Amygdala (tissue), 56 donors: ENCODE data around the gene RFNG.
A peak's percentile ranks its signal among the peaks of the same experiment; 100 is the strongest.

Experiments
- DNase-seq, 56 donors: peaks; one replicate each; lab custom pipeline; 2025; lab: John Stamatoyannopoulos, UW

The RFNG gene, protein sequence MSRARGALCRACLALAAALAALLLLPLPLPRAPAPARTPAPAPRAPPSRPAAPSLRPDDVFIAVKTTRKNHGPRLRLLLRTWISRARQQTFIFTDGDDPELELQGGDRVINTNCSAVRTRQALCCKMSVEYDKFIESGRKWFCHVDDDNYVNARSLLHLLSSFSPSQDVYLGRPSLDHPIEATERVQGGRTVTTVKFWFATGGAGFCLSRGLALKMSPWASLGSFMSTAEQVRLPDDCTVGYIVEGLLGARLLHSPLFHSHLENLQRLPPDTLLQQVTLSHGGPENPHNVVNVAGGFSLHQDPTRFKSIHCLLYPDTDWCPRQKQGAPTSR

DNA sequence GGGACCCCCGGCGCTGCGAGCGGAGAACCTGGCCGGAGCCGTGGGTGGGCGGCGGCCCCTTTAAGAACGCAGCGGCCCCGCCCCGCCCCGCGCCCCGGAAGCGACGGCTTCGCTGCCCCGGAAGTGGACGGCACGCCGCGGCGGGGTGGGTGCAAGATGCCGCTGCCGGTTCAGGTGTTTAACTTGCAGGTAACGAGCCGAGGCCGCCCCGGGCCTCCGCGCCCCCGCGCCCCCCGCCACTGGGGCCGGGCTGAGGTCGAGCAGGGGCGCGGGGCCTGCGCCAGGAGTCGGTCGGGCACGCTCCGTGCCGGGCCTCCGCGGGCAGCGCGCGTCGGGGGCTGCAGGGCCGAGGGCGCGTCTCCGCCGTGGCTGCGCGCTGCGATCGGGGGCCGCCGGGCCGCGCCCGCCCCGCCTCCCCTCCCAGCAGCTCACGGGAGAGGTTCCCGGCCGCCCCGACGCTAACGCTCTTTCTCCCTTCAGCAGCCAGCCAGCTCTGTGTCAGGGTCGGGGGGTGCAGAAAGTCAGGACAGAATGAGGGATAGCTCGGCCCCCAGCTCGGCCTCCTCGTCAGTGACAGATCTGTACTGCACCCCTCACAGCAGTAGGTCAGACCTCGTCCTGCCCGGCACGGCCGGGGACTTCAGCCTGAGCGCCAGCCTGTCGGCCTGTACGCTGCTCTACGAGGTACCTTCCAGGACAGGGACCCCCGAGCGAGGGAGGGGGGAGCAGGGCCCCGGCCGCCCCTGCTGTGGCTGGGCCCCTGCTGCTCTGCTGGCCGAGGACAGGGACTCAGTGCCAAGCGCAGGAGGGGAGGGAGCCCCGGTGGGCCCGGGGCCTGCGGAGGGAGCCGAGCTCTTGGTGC lies at the start of gene RFNG, which contains the start of gene GPS1:
Gene RFNG (minus strand): TSS at position 36 of the 862 bp plus-strand sequence. CDS start 45 bp downstream, outside the sequence.
Gene GPS1 (plus strand): TSS at position 123 of the 862 bp plus-strand sequence. CDS start 34 bp downstream, at position 157.
- DNase-seq = peak in 50 of 56 donors; percentile 8 to 83 (median 52)

DNA sequence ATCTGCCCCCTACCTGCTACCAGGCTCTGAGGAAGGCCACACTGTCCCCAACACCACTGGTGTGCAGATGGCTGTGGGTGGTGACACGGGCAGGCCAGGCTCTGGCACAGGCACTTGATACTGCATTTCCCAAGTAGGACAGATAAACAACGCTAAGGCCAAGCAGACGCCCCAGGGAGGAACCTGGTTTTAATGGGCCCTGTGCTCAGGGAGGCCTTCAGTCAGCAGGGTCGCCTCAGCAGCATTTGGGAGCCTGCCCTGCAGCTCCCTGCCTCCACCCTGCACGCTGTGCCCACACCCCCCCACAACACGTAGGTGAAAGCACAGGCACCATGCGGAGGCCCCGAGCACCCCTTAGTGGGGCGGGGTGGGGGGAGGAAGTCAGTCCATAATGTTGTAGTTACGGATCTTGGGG lies 49.7 kb upstream of the RFNG start:
- DNase-seq = no peak

DNA sequence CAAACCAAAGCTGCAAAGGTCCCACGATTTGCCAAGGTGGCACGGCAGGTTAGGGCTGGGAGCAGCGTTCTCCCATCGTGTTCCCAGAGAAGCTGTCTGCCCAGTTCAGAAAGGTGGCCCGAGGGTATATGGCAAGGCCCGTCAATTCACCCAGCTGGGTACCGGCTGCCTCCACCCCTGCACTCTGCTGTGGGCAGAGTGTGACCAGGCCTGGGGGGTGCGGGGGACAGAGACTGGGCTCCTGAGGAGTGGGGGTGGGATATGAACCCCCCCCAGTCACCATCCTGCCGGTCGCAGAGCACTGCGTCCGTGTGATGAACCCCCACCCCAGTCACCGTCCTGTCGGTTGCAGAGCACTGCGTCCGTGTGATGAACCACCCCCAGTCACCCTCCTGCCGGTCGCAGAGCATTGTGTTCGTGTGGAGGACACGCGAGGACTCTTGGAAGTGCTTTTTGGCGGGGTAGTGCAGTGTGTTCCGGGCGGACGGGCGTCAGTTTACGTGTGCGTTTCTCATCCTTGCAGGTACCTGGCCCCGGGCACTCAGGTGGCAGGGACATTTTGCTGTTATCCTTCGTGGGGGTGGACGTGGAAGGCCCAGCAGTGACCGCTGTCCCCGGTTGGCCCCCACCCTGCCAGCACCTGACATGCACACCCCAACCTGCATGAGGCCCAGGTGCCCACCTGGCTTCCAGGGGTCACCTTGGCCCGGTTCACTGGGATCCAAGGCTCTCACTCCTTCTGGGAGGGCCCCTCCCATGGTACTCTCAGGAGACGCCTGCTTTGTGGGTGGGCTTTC lies 49.1 kb upstream of the RFNG start:
- DNase-seq = no peak

DNA sequence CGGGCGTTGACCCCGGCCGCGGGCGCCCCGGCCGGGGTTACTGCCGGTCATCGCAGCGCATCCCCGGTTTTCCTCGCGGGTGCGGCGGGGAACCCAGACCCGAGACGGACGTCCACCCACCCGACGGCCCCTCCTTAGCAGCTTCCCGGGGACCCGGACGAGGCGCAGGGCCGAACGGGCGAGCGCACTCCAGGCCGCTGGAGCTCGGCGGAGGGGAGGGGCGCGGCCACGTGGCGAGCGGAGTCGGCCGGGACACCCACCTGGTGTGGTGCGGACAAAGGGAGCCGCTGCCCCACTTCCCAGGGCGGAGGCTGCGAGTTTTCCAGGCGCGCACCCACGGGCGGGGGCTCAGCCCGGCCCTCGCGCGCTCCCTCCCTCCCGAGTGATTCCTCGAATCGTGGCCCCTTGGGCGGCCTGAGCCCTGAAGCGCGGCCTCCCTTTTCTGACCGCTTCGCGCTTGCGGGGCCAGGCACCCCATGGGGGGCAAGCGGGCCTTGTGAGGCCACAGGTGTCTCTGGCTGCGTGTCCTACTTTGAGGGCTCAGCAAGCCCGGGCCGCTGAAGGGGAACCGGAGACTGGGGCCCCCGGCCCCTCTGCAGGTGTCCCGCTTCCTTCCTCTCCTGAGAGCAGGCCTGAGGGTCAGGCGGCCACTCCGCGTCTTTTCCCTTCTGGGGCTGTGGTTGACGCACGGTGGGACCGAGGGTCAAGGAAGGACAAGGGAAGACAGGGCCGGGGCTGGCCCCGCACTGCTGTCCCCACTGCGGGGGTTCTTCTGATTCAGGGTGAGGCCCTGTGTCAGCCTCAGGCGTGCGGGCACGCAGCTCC lies 47.5 kb upstream of the RFNG start:
- peak in 7 of 56 donors; percentile 55 to 88 (median 72) for DNase-seq

DNA sequence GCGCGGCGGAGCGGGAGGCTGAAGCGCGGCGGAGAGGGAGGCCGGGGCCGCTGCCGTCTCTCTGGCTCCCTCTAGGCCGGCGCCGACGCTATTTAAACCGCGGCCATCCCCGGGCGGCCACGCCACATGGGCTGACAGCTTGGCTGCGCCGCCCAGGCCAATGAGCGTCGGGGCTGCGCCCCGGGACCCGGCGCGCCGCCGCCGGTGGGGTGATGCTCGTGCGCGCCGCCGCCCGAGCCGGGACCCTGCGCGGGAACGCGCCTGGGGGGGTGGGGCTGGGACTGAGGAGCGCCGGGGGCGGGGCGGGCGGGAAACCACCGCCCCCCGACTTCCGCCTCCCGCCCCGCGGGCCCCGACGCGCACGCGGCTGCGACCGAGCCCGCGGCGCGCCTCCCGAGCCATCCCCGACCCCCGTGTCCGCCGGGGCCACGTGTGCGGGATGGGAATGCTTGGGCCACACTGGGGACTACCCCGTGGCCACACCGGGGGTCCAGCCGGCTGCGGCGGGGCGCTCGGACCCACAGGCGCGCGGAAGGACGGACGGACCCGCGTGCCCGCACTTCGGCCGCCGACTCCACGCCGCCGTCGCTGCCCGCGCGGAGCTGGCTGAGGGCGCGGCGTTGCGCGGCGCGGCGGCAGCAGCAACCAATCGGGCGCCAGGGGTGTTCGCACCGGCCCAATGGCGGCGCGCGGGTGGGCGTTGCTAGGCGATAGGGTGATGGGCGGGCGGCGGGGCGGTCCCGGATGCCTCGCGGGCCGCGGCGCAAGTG lies 46.7 kb upstream of the RFNG start, which contains the start of gene FASN:
Gene FASN (minus strand): TSS at position 68 of the 770 bp plus-strand sequence. CDS start 1,791 bp downstream, outside the sequence.
- peak; percentile 47 to 98 (median 88) for DNase-seq

DNA sequence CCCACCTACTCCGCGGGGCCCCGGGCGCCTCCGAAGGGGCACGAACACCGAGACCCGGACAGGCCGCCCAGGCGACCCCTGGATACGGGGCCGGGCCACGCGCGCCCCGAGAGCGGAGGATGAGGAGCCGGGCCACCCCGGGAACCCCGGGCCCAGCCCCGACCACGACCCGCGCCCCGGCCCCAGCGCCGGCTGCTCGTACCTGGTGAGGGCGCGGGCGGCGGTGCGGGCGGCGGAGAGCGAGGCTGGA lies 46.2 kb upstream of the RFNG start:
- peak in 1 of 56 donors; percentile 69 for DNase-seq

DNA sequence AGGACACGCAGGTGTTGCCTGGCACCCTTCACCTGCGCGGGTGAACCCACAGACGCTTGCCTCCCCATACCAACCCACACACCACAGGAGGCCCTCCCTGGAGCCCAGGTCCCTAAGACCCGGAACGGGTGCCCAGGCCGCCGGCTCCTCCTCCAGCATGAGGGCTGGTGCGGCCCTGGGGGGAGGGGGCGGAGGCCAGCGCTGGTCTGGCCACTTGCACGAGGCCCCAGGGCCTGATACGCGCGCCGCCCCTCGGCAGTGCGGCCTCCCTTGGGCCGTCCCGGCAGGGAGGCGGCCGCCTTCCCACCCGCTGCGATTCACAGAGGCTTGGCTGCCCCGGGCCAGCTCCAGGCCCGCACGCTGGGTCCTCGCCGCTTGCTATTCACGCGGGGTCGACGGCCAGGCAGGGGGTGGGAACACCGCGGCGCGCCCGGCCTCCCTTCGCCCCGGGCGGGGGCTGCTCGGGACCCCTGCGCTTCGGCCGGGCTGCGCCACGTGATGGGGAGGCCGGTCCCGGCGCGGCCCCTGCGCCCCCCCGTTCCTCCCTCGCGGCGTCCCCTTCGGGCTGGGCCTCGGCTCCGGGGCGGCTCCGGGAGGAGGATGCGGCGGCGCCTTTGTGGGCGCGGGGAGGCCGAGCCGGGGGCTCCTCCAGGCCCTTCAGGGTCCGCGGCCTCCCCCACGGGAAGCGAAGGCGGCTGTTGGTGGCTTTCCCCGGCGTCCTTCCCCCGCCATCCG lies 45.7 kb upstream of the RFNG start:
- peak in 3 of 56 donors; percentile 46 to 50 (median 46) for DNase-seq

DNA sequence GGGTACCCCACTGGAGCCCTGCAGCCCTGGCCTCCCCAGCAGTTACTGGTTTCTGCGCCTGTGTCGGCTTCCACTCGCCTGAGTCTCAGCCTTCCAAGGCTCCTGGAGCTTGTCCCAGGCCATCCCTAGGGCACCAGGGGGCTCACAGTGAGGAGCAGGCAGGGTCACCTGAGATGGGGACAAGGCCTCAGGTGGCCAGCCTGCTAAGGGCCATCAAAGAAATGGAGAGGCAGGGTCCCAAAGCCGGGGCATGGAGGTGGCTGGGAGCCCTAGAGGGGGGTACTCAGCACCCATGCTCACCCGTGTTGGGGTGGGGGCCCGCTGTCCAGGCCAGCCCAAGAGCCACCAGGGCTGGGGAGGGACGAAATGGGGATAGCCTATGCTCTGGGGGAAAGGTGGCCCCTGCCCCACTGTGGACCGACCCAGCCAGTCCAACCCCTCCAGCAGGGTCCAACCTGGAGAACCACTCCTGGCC lies 45.1 kb upstream of the RFNG start:
- DNase-seq = no peak

DNA sequence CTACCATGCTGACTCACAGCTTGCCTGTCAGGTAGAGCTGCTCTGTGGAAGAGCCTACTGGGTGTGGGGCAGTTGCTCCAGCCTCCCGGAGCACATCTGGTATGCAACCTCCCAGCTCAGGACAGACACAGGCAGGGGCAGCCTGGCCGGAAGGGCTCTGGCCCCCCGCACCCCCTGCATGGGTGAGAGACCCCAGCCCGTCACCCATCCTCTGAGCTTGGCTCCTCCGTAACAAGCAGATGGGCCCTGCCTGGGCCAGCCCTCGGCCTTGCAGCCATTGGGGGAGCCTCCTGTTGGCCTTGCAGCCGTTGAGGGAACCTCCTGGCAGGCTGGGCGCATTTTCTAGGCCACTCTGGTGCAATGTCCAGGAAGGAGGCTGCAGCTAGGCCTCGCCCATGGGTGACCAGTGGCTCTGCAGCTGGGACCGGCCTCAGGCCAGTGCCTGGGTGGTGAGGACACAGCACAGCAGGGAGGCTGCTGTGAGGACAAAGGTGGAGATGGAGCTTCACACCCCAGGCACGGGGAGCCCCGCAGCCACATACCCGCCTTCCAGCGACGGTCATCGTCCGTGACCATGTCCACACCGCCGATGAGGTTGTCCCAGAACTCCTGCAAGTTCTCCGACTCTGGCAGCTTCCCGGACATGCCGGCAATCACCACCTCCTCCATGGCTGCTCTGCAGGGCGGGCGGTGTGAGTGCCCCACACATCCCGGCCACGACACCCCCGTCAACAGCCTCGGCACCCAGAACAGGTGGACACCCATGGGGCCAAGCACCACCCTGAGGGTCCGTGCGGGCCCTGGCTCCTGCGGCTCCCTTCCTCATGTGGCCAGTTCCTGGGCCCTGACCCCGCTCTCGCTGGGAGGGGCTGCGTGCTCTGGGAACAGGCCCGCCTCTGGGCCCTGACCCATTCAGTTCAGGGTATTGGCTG lies 44.4 kb upstream of the RFNG start:
- DNase-seq = no peak

DNA sequence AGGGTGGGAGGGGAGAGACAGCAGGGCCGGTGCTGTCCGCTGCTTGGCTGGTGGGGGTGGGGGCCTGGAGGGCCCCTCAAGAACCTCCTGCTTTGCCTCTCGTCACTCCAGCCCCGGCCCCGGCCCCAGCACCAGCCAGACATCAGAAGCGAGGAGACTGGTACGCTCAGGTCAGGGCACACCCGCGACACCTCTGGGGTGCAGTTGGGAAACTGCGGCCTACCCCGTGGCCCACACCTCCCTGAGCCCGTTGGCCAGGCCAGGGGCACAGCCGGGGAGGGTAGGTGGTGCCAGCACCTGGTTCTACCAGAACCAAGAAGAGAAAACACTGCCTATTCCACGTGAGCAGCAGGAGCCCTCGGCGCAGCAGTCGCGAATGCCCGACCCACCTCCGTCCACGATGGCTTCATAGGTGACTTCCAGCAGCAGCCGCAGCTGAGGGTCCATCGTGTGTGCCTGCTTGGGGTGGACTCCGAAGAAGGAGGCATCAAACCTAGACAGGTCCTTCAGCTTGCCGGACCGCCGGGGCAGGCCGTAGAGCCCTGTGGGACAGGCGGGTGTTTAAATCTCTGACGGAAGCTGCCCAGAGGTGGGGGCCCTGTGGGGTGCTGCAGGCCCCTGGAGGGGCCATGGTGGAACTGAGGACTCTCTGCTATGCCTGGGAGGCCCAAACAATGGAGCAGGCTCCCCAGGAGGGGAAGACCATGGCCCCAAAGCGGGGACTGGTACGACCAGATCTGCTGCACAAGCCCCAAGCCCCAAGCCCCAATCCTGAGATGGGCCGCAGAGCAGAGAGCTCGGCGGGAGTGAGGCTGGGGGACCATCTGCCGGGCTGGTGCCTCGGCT lies 43.5 kb upstream of the RFNG start:
- DNase-seq = no peak

DNA sequence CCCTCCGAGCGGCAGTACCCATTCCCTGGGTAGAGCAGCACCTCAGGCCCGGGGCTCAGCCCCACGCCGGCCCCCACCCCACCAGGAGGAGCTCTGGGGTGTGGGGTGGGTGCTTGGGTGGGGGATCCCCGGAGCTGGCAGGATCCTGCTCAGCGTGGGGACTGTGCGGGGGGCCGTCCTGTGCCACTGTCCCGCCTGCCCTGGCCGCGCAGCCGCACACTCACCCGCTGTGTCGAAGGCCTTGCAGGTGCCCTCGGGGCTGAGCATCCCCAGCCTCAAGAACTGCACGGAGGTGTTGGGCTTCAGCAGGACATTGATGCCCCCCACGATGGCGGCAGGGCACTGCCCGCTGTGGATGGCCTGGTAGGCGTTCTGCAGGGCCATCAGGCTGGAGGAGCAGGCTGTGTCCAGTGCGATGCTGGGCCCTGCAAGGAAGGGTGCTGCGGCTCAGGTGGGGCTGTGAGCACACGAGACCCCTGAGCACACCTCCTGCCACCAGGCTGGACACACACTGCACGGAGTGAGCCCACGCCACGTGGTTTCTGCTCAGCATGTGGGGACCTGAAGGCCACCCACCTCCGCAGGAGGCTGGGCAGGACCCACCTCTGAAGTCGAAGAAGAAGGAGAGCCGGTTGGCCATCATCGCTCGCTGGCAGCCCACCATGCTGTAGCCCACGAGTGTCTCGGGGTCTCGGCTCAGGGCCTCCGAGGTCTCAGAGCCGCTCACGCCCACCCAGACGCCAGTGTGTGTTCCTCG lies 41.6 kb upstream of the RFNG start:
- DNase-seq = no peak

DNA sequence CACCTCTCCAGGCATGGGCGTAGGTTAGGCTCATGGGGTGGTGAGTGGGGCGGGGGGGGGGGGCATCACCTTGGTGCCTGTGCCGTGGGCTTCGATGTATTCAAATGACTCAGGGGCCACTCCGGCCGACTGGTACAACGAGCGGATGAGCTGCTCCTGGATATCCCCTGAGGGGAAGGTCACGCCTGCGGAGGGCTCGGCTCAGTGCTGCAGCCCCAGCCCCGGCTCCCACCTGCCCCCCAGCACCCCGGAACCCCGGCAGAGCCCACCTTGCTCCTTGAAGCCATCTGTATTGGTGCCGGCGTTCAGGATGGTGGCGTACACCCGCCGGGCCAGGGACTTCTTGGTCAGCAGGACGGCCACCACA lies 41.0 kb upstream of the RFNG start:
- DNase-seq = no peak

DNA sequence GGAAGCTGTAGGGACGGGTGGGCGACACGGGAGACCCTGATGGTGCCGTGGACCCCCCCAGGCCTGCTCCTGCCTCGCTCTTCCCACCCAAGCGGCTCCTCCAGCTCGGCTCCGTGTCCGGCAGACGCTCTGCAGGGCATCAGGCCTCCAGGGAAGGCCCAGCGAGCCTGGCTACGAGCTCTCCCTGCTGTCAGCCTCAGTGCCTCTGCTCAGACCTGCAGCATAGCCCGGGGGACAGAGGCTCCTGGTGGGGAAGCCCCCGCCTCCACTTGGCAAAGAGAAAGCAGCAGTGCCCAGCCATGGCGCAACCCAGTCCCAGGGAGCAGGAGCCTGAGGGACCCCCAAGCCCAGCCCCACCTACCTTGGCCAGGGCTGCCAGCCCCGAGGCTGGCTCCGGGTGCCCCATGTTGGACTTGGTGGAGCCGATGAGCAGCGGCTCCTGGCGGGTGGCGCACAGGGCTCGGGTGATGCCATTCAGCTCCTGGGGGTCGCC lies 40.5 kb upstream of the RFNG start:
- DNase-seq = no peak

DNA sequence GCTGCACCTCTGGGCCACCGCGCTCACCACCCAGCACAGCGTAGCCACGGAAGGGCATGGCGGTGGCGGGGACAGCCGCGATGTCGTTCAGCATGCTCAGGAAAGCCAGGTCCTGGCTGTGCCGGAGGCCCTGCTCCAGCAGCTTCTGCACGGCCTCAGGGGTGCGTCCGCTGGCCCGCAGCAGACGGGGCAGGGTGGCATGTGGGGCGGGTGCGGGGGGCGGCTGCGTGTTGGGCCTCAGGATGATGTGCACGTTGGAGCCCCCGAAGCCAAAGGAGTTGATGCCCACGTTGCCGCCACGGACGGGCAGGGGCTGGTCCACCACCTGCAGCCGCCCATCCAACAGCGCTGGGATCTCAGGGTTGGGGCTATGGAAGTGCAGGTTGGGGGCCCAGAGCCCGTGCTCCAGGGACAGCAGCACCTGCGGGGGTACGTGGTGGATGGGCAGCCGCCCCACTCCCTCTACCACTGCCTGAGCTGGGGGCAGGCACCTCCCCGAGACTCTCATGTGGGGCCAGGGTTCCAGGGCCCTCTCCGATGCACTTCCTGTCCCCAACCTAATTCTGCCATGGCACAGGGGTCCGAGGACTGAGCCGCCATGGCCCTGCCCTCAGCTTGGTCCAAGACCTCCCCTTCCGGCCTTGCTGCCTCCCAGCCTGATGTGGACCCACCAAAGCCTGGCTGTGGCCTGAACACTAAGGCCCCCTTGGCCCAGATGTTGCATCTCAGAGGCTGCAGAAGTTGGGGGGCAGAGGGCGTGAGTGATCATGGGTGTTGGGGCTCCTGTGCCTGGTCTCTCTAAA lies 39.9 kb upstream of the RFNG start:
- DNase-seq = no peak
